GM23338 (cell line): ENCODE measurements around the gene ACVR1C.

Experiments
- EZH2 ChIP-seq: fragments of 200-600 bp; sonication (generic); IDR thresholded peaks from one replicate; pipeline ENCODE4 v1.8.0; 2017; ENCODE audit warnings: antibody characterized with exemption, mild to moderate bottlenecking, low read depth; ENCODE audit not compliant: unreplicated experiment
- ZNF114 ChIP-seq: fragments of 250-450 bp; sonication (Bioruptor Pico); IDR thresholded peaks from 2 replicates; pipeline ENCODE4 v1.5.0; 2020; ENCODE audit warnings: mild to moderate bottlenecking, moderate library complexity
- TF ChIP-seq, protein P1 (sequence below), 2 experiments: fragments of 200-600 bp in 1 of 2; sonication (generic) in 1 of 2; conservative IDR thresholded peaks; 2 replicates each; pipeline versions ENCODE4 v1.5.1 to v1.6.1; 2016 to 2017; ENCODE audit warnings: antibody characterized with exemption in 2 of 2, low read depth in 2 of 2, mild to moderate bottlenecking in 2 of 2, moderate library complexity in 1 of 2
- TF ChIP-seq, protein P2 (sequence below): IDR thresholded peaks from 2 replicates; pipeline ENCODE4 v1.6.1; 2016; ENCODE audit warnings: antibody characterized with exemption
- TF ChIP-seq, protein P3 (sequence below): IDR thresholded peaks from one replicate; pipeline ENCODE4 v1.6.1; 2018; ENCODE audit warnings: antibody characterized with exemption; ENCODE audit not compliant: unreplicated experiment

DNA sequence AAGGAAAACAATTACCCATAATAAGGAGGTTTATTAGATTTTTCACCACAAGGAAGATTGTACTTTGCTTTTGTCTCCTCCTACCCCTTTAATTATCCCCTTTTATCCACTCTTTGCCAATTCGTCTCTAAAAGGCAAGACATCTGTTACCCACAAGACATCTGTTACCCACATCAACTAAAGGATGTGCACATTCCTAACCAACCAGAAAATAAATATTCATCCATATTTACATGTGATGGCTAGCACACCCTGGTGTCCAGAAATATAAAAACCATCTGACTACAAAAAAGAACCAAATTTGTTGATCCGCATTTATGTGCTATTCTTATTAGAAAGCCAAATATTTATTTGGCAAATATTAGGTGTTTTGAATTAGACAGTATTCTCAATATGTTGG lies 35.7 kb downstream of the ACVR1C start:
- TF ChIP-seq, protein P1, sequence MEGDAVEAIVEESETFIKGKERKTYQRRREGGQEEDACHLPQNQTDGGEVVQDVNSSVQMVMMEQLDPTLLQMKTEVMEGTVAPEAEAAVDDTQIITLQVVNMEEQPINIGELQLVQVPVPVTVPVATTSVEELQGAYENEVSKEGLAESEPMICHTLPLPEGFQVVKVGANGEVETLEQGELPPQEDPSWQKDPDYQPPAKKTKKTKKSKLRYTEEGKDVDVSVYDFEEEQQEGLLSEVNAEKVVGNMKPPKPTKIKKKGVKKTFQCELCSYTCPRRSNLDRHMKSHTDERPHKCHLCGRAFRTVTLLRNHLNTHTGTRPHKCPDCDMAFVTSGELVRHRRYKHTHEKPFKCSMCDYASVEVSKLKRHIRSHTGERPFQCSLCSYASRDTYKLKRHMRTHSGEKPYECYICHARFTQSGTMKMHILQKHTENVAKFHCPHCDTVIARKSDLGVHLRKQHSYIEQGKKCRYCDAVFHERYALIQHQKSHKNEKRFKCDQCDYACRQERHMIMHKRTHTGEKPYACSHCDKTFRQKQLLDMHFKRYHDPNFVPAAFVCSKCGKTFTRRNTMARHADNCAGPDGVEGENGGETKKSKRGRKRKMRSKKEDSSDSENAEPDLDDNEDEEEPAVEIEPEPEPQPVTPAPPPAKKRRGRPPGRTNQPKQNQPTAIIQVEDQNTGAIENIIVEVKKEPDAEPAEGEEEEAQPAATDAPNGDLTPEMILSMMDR (conservative IDR thresholded peaks at IDR 0.05; ENCODE audit: low read depth in 2 of 2) = no peak; a peak in 1 of 4 replicates
- TF ChIP-seq, protein P2, sequence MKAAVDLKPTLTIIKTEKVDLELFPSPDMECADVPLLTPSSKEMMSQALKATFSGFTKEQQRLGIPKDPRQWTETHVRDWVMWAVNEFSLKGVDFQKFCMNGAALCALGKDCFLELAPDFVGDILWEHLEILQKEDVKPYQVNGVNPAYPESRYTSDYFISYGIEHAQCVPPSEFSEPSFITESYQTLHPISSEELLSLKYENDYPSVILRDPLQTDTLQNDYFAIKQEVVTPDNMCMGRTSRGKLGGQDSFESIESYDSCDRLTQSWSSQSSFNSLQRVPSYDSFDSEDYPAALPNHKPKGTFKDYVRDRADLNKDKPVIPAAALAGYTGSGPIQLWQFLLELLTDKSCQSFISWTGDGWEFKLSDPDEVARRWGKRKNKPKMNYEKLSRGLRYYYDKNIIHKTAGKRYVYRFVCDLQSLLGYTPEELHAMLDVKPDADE = no peak
- TF ChIP-seq EZH2 (no peak), ZNF114 (no peak)
- TF ChIP-seq, protein P3, sequence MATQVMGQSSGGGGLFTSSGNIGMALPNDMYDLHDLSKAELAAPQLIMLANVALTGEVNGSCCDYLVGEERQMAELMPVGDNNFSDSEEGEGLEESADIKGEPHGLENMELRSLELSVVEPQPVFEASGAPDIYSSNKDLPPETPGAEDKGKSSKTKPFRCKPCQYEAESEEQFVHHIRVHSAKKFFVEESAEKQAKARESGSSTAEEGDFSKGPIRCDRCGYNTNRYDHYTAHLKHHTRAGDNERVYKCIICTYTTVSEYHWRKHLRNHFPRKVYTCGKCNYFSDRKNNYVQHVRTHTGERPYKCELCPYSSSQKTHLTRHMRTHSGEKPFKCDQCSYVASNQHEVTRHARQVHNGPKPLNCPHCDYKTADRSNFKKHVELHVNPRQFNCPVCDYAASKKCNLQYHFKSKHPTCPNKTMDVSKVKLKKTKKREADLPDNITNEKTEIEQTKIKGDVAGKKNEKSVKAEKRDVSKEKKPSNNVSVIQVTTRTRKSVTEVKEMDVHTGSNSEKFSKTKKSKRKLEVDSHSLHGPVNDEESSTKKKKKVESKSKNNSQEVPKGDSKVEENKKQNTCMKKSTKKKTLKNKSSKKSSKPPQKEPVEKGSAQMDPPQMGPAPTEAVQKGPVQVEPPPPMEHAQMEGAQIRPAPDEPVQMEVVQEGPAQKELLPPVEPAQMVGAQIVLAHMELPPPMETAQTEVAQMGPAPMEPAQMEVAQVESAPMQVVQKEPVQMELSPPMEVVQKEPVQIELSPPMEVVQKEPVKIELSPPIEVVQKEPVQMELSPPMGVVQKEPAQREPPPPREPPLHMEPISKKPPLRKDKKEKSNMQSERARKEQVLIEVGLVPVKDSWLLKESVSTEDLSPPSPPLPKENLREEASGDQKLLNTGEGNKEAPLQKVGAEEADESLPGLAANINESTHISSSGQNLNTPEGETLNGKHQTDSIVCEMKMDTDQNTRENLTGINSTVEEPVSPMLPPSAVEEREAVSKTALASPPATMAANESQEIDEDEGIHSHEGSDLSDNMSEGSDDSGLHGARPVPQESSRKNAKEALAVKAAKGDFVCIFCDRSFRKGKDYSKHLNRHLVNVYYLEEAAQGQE = no peak
